Measurements from ENCODE around the gene ZNF385D.

Gene ZNF385D

DNA sequence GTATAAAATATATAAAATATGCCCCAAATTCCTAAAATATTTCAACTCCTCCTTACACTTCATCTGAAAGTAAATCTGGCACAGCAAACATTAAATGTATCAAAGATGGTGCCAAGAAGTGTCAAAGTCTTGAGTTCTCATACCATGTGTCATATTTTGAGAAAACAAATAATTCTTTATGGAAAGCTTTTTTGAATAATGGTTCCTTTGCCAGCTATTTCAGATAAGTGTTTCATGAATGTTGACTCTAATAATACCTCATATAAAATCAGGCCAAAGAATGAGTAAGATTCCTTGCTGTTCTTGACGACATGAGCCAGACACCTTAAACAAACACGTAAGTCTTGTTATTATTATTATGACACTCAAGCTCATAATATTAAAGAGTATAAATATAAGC lies 30.3 kb upstream of the ZNF385D start:
- no peak for ATAC-seq (replicated peaks; ENCODE audit: extremely low read depth, poor library complexity, severe bottlenecking)
- Mint-ChIP-seq H3K9me3 (peaks cover 18% of the 10 kb centered on the region), H3K27me3 (no peaks in the 10 kb centered on the region), H3K27ac (ENCODE audit: low read depth) (no peak overlapping the region), H3K4me1 (no peaks in the 10 kb centered on the region), H3K4me3 (no peak overlapping the region), H3K36me3 (ENCODE audit: insufficient read depth) (no peaks in the 10 kb centered on the region)
- no peak for DNase-seq (ENCODE audit: low spot score in 2 of 2)

DNA sequence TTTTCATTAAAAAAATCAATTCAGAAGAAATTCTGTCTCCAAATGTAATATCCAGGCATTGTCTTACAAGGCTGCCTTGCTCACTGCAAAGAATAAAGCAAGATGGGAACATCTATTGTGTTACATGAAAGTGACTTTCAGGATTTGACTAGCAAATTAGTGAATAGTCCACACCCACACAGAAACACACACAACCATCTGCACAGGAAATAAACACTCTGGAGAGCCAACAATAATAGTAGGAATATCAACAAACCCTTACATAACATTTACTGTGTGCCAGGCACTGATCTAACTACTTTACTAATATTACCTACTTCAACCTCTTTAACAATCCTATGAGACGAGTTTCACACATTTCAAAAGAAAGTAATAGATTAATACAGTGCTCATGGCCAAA lies 28.9 kb upstream of the ZNF385D start:
- H3K4me3 Mint-ChIP-seq = no peak overlapping the region
- H3K4me1 Mint-ChIP-seq = no peaks in the 10 kb centered on the region
- ATAC-seq (replicated peaks; ENCODE audit: extremely low read depth, poor library complexity, severe bottlenecking) = no peak
- no peaks in the 10 kb centered on the region for H3K36me3 Mint-ChIP-seq (ENCODE audit: insufficient read depth)
- H3K27me3 Mint-ChIP-seq = no peaks in the 10 kb centered on the region
- DNase-seq (ENCODE audit: low spot score in 2 of 2) = no peak
- H3K9me3 Mint-ChIP-seq = peaks cover 18% of the 10 kb centered on the region
- no peak overlapping the region for H3K27ac Mint-ChIP-seq (ENCODE audit: low read depth)

DNA sequence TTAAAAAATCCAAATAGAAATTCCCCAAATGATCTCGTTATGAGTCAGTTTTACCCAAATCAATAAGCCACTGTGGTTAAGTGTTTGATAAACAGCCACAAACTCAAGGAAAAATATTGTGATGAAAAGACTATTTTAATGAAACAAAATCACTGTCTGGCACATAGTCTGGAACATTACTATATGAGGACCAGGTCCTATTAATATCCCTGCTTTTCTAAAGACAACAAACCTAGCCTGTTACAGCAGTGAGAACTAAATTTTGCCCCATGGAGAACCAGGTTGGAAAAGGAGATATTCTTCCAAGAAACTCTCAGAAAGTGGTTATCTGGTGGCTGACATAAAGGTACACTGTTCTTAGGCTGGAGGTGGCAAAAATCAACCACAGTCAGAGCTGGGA lies 27.7 kb upstream of the ZNF385D start:
- Mint-ChIP-seq H3K27ac (ENCODE audit: low read depth) (no peak overlapping the region), H3K4me1 (no peaks in the 10 kb centered on the region), H3K4me3 (no peak overlapping the region), H3K36me3 (ENCODE audit: insufficient read depth) (no peaks in the 10 kb centered on the region), H3K27me3 (no peaks in the 10 kb centered on the region), H3K9me3 (peaks cover 26% of the 10 kb centered on the region)
- ATAC-seq (replicated peaks; ENCODE audit: extremely low read depth, poor library complexity, severe bottlenecking) (no peak), DNase-seq (ENCODE audit: low spot score in 2 of 2) (no peak)

DNA sequence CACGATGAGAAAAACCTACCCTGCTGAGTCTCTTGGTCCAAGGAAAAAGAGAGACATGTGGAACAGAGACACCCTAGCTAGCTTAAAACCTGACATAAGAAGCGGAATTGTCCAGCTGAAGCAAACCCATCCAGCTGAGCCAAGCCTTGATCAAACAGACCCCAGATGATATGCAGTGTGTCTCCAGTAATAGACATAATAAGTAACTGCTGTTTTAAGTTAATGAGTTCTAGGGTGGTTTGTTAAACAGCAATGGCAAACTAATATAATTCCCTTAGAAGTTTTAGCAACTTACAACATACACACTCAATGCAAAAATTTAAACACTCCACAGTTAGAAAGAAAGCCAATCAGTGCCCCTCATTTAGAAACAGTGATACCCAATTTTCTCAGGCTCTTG lies 26.8 kb upstream of the ZNF385D start:
- H3K4me3 Mint-ChIP-seq = no peak overlapping the region
- peaks cover 29% of the 10 kb centered on the region for H3K9me3 Mint-ChIP-seq
- no peaks in the 10 kb centered on the region for H3K27me3 Mint-ChIP-seq
- DNase-seq (ENCODE audit: low spot score in 2 of 2) (no peak), ATAC-seq (replicated peaks; ENCODE audit: extremely low read depth, poor library complexity, severe bottlenecking) (no peak)
- no peaks in the 10 kb centered on the region for H3K36me3 Mint-ChIP-seq (ENCODE audit: insufficient read depth)
- no peaks in the 10 kb centered on the region for H3K4me1 Mint-ChIP-seq
- H3K27ac Mint-ChIP-seq (ENCODE audit: low read depth) = no peak overlapping the region

DNA sequence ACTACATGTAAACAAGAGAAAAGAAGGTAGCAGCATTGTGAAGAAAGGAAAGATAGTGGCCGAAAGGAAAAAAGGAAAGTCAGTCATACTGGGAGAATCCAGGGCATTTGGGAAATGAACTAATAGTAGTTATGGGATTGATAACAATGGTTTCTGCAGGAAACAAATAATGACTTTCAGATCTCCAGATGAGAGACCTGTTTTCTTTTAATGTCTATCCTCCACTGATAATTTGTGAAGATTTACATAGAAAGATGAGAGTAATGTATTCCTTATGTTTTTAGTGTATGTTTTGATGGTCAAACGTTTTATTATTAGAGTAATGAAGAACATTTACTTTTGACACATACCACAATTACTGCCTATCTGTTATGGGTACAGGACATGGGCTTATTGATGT lies 15.0 kb upstream of the ZNF385D start:
- H3K27ac Mint-ChIP-seq (ENCODE audit: low read depth) = no peak overlapping the region
- no peaks in the 10 kb centered on the region for H3K27me3 Mint-ChIP-seq
- no peaks in the 10 kb centered on the region for H3K36me3 Mint-ChIP-seq (ENCODE audit: insufficient read depth)
- peaks cover 30% of the 10 kb centered on the region for H3K9me3 Mint-ChIP-seq
- DNase-seq (ENCODE audit: low spot score in 2 of 2) (no peak), ATAC-seq (replicated peaks; ENCODE audit: extremely low read depth, poor library complexity, severe bottlenecking) (no peak)
- H3K4me1 Mint-ChIP-seq = no peaks in the 10 kb centered on the region
- no peak overlapping the region for H3K4me3 Mint-ChIP-seq

DNA sequence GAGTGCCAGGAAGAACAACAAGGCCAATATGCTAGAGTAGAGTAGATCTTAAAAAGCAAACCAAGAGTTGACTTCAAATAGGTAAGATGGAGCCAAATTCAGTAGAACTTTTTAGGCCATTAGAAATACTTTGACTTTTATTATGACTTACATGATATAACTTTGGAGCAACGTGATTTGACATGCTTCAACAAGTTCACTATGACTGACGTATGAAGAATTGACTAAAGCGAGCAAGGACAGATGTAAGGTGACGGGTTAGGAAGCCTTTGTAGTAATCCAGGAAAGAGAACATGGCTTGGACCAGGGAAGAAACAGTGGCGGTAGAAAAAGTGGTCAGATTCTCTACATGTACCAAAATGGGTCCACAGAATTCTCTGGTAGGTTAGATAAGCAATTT lies 4.9 kb upstream of the ZNF385D start:
- no peak for DNase-seq (ENCODE audit: low spot score in 2 of 2)
- Mint-ChIP-seq H3K36me3 (ENCODE audit: insufficient read depth) (peaks cover 1% of the 10 kb centered on the region), H3K27me3 (no peaks in the 10 kb centered on the region), H3K27ac (ENCODE audit: low read depth) (no peak overlapping the region), H3K9me3 (peaks cover 24% of the 10 kb centered on the region), H3K4me1 (no peaks in the 10 kb centered on the region), H3K4me3 (no peak overlapping the region)
- ATAC-seq (replicated peaks; ENCODE audit: extremely low read depth, poor library complexity, severe bottlenecking) = no peak

DNA sequence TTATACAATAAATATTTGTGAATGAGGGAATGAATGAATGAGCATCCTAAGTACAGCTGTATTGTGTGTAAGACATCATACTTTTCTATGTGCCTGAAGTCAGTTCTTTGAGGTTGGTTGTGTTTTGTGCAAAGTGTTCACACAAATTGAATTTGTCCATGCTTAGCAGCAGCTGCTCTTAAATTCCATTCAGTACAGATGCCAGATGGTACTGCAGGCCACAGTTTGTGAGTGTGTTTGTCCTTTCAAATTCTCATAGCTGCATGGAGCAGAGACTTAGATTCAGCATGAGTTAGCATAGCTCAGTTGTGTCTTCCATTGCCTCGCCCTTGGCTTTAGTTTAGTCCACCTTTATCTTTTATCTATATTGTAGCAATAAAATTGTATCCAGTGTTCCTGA lies 3.8 kb upstream of the ZNF385D start:
- H3K9me3 Mint-ChIP-seq = peaks cover 24% of the 10 kb centered on the region
- DNase-seq (ENCODE audit: low spot score in 2 of 2) = no peak
- H3K27me3 Mint-ChIP-seq = no peaks in the 10 kb centered on the region
- no peak overlapping the region for H3K4me3 Mint-ChIP-seq
- ATAC-seq (replicated peaks; ENCODE audit: extremely low read depth, poor library complexity, severe bottlenecking) = no peak
- no peaks in the 10 kb centered on the region for H3K4me1 Mint-ChIP-seq
- no peak overlapping the region for H3K27ac Mint-ChIP-seq (ENCODE audit: low read depth)
- peaks cover 1% of the 10 kb centered on the region for H3K36me3 Mint-ChIP-seq (ENCODE audit: insufficient read depth)

DNA sequence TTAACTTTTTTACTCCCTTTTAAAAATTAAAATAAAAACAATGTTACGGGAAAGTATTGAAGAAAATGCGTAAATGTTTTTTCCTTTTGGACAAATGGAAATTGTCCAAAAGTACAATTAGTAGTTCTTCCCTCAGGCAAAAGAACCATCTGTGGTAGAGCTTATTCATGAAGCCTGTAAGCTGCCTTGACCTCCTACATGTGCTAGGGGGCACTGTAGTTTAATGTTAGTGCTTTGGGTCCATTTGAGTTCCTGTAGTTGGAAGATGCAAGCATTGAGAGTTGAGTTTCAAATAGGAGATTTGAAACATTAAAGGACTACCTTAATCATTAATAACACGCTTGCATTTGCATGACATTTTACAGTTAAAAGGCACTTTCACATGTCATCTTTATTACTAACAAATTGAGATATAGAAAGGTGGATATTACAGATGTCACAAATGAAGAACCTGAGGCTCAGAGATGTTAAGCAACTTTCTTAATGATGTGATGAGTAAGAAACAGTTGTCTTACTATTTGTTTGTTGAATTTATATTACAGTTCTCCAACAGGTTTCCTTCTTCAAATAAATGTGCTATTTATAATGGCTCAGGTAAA lies 1.8 kb upstream of the ZNF385D start:
- Mint-ChIP-seq H3K36me3 (ENCODE audit: insufficient read depth) (peaks cover 1% of the 10 kb centered on the region), H3K4me1 (no peaks in the 10 kb centered on the region), H3K27me3 (no peaks in the 10 kb centered on the region), H3K9me3 (peaks cover 24% of the 10 kb centered on the region), H3K4me3 (no peak overlapping the region), H3K27ac (ENCODE audit: low read depth) (no peak overlapping the region)
- DNase-seq (ENCODE audit: low spot score in 2 of 2) (no peak), ATAC-seq (replicated peaks; ENCODE audit: extremely low read depth, poor library complexity, severe bottlenecking) (no peak)

DNA sequence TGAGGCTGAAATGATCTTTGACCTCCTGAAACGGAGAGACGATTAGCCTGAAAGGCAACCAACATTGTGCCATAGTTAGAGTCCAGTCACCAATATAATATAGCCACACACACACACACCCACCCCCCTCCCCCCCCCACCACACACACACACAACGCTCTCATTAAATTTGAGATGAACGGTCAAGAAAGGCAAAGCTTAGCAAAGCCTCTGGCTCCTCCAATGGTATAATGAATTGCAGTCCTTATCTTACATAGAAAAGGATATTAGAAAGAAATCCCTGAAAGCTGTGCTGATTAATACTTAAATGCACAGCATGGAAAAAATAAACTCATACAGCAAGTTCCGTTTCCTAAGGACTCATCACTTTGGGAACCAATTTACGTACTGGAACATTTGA lies 876 bp upstream of the ZNF385D start:
- no peak overlapping the region for H3K4me3 Mint-ChIP-seq
- peaks cover 1% of the 10 kb centered on the region for H3K36me3 Mint-ChIP-seq (ENCODE audit: insufficient read depth)
- H3K9me3 Mint-ChIP-seq = peaks cover 22% of the 10 kb centered on the region
- H3K4me1 Mint-ChIP-seq = no peaks in the 10 kb centered on the region
- no peak for ATAC-seq (replicated peaks; ENCODE audit: extremely low read depth, poor library complexity, severe bottlenecking)
- no peak for DNase-seq (ENCODE audit: low spot score in 2 of 2)
- no peaks in the 10 kb centered on the region for H3K27me3 Mint-ChIP-seq
- H3K27ac Mint-ChIP-seq (ENCODE audit: low read depth) = no peak overlapping the region

DNA sequence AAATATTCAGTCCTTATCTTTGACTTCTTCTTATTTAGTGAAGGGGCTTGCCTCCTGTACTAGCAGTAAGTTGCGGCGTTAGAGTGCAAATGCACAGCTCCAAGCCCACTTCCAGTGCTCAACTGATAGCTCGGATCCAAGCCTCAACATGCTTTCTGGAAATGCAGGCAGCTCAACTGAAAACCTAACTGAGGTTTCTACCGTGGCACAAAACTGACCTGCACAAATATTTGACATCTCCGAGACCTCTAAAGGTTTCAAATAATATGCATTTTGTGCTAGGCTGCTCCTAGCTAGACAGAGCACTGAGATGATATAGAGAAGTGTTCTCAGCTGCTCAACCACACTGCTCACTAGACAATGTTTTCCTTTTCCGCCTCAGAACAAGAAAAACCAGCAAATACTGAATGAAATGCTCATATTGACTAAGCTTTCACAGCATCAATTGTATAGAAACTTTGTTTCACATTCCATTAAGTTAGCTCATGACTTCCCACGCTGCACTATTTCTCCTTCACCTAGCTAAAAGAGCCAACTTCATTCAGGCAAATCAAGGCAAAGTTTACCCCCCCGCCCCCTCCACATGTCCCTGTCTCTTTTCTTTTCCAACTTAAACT lies 822 bp downstream of the ZNF385D start:
- Mint-ChIP-seq H3K4me1 (no peaks in the 10 kb centered on the region), H3K9me3 (peaks cover 12% of the 10 kb centered on the region), H3K36me3 (ENCODE audit: insufficient read depth) (peaks cover 1% of the 10 kb centered on the region), H3K4me3 (no peak overlapping the region), H3K27ac (ENCODE audit: low read depth) (no peak overlapping the region), H3K27me3 (no peaks in the 10 kb centered on the region)
- DNase-seq (ENCODE audit: low spot score in 2 of 2) = no peak
- ATAC-seq (replicated peaks; ENCODE audit: extremely low read depth, poor library complexity, severe bottlenecking) = no peak

DNA sequence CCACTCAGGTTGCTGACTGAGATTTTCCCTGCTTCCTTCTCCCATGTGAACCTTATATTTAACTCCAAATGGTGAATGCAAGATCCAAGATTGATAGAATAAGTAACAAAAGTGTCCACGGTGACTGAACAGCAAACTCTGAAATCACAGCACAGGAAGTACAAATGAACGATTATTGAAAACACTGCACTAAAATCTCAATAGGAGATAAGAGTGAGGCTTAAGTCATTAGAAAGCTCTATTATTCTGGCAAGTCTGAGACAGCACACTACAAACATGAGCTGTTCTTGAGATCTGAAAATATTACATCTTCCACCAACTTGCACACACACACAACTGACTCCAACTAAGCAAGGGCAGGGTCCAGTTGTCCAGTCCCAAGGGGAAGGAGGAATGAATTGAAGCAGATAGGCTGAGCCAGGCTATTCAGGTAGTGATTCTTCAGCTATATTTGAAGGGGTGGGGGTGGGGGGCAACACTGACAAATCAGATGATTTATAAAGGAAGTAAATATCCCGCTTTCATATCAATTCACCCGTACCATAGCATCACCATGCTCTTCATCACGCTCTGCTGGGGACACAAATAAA lies 2.9 kb downstream of the ZNF385D start:
- DNase-seq (ENCODE audit: low spot score in 2 of 2) (no peak), ATAC-seq (replicated peaks; ENCODE audit: extremely low read depth, poor library complexity, severe bottlenecking) (no peak)
- H3K9me3 Mint-ChIP-seq = peaks cover 5% of the 10 kb centered on the region
- H3K4me1 Mint-ChIP-seq = no peaks in the 10 kb centered on the region
- H3K27ac Mint-ChIP-seq (ENCODE audit: low read depth) = no peak overlapping the region
- H3K27me3 Mint-ChIP-seq = no peaks in the 10 kb centered on the region
- no peak overlapping the region for H3K4me3 Mint-ChIP-seq
- H3K36me3 Mint-ChIP-seq (ENCODE audit: insufficient read depth) = no peaks in the 10 kb centered on the region

DNA sequence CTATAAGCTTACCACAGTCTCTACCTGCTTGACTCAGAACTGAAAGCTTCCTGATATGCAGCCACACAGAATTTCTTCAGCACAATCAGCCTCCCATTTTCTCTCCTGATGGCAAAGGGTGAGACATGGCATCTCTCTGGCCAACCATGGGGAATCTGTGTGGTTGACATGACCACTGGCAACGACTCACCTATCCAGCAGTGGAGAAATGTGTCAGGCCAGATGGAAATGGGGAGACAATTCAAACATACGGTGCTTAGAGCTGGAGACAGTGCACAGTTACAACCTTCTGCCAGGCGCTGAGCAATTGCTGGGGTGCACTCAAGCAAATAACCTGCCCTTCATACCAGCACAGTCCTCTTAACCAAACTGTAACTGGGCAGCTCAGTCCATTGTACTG lies 3.6 kb downstream of the ZNF385D start:
- no peaks in the 10 kb centered on the region for H3K36me3 Mint-ChIP-seq (ENCODE audit: insufficient read depth)
- ATAC-seq (replicated peaks; ENCODE audit: extremely low read depth, poor library complexity, severe bottlenecking) = no peak

DNA sequence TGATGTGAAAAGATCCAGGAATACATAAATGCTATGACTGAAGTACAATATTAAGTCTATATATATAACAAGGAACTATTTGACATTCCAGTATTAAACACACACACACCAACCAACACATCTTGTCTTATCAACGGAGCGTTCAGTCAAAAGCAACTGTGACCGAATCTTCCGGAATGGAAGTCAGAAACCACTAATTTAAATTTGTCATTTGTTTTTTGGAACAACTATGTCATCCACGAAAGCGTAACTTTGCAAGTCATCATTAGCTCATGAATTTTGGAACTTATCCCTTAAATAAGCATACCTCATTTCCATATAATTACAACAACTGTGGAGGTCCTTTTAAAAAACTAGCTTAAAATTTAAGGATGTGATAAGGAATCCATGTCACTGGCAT lies 5.0 kb downstream of the ZNF385D start:
- Mint-ChIP-seq H3K27me3 (no peaks in the 10 kb centered on the region), H3K9me3 (peaks cover 25% of the 10 kb centered on the region), H3K4me3 (no peak overlapping the region), H3K4me1 (no peaks in the 10 kb centered on the region), H3K27ac (ENCODE audit: low read depth) (no peak overlapping the region), H3K36me3 (ENCODE audit: insufficient read depth) (no peaks in the 10 kb centered on the region)
- no peak for DNase-seq (ENCODE audit: low spot score in 2 of 2)
- ATAC-seq (replicated peaks; ENCODE audit: extremely low read depth, poor library complexity, severe bottlenecking) = no peak

More for the DNA sequence above, 3.6 kb downstream of the ZNF385D start:
- no peak overlapping the region for H3K27ac Mint-ChIP-seq (ENCODE audit: low read depth)
- DNase-seq (ENCODE audit: low spot score in 2 of 2) = no peak
- peaks cover 12% of the 10 kb centered on the region for H3K9me3 Mint-ChIP-seq
- no peaks in the 10 kb centered on the region for H3K27me3 Mint-ChIP-seq
- no peak overlapping the region for H3K4me3 Mint-ChIP-seq
- H3K4me1 Mint-ChIP-seq = no peaks in the 10 kb centered on the region

Data from central memory CD8-positive, alpha-beta T cell (primary cell).